ENCODE data around the gene AP2A2.
A peak's percentile ranks its signal among the peaks of the same experiment; 100 is the strongest.

Gene AP2A2

DNA sequence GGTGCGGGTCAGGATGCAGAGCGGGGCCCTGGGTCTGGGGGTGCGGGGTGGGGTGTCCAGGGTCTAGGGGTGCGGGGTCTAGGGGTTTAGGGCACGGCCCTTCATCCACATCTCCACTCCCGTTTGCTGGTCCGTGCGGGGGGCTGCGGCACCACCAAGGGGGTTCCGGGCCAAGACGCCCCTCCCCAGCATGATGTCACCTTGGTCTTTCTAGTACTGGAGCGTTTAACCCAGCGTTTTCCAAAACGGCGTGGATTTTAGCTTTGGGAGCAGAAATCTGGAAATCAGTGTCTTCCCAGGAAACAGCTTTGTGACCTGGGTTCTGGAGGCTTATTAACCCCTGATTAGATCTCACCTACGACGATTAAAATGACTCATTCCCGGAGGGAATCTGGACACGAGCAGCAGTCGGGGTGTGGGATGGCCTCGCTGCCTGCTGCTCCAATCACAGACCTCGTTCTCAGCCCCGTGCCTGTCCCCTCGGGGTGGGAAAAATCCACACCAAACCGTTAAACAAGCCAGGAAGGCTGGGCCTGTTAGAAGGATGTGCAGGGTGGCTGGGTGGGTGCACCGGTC lies 759 bp downstream of the AP2A2 start:
- H3K9me3 Mint-ChIP-seq: no peaks in the 10 kb centered on the region
- no peaks in the 10 kb centered on the region for H3K27me3 Mint-ChIP-seq
- no peak for DNase-seq
- ATAC-seq: no peak
- no peaks in the 10 kb centered on the region for H3K36me3 Mint-ChIP-seq (ENCODE audit: low read depth)
- peak overlapping the region; percentile 81 for H3K4me3 Mint-ChIP-seq
- H3K4me1 Mint-ChIP-seq: peaks cover 36% of the 10 kb centered on the region
- peak overlapping the region; percentile 77 for H3K27ac Mint-ChIP-seq

- DNase-seq (no peak), ATAC-seq (no peak)
- Mint-ChIP-seq H3K9me3 (no peaks in the 10 kb centered on the region), H3K27ac (no peak overlapping the region), H3K4me3 (peak overlapping the region; percentile 81), H3K36me3 (ENCODE audit: low read depth) (no peaks in the 10 kb centered on the region), H3K4me1 (peaks cover 48% of the 10 kb centered on the region), H3K27me3 (no peaks in the 10 kb centered on the region)
Observed at GRCh38 chr11:927871-928270, 2.2 kb downstream of the AP2A2 start.

- Mint-ChIP-seq H3K27me3 (no peaks in the 10 kb centered on the region), H3K4me3 (no peak overlapping the region), H3K27ac (no peak overlapping the region), H3K36me3 (ENCODE audit: low read depth) (no peaks in the 10 kb centered on the region), H3K9me3 (no peaks in the 10 kb centered on the region), H3K4me1 (peaks cover 57% of the 10 kb centered on the region)
- ATAC-seq: no peak
- DNase-seq: no peak
Observed at GRCh38 chr11:928786-929185, 3.1 kb downstream of the AP2A2 start.

GRCh38 chr11:929405-929804 lies 3.7 kb downstream of the AP2A2 start:
- Mint-ChIP-seq H3K27ac (no peak overlapping the region), H3K4me3 (no peak overlapping the region), H3K27me3 (no peaks in the 10 kb centered on the region), H3K9me3 (no peaks in the 10 kb centered on the region), H3K4me1 (peaks cover 57% of the 10 kb centered on the region), H3K36me3 (ENCODE audit: low read depth) (no peaks in the 10 kb centered on the region)
- DNase-seq (no peak), ATAC-seq (no peak)

GRCh38 chr11:931385-931784 lies 5.7 kb downstream of the AP2A2 start:
- H3K27me3 Mint-ChIP-seq: no peaks in the 10 kb centered on the region
- H3K27ac Mint-ChIP-seq: peak overlapping the region; percentile 29
- ATAC-seq: no peak
- no peaks in the 10 kb centered on the region for H3K36me3 Mint-ChIP-seq (ENCODE audit: low read depth)
- H3K4me1 Mint-ChIP-seq: peaks cover 56% of the 10 kb centered on the region
- no peak for DNase-seq
- no peaks in the 10 kb centered on the region for H3K9me3 Mint-ChIP-seq
- H3K4me3 Mint-ChIP-seq: no peak overlapping the region

- Mint-ChIP-seq H3K27me3 (no peaks in the 10 kb centered on the region), H3K4me3 (no peak overlapping the region)
- no peak for DNase-seq
Observed at GRCh38 chr11:932435-932834, 6.8 kb downstream of the AP2A2 start.

DNA sequence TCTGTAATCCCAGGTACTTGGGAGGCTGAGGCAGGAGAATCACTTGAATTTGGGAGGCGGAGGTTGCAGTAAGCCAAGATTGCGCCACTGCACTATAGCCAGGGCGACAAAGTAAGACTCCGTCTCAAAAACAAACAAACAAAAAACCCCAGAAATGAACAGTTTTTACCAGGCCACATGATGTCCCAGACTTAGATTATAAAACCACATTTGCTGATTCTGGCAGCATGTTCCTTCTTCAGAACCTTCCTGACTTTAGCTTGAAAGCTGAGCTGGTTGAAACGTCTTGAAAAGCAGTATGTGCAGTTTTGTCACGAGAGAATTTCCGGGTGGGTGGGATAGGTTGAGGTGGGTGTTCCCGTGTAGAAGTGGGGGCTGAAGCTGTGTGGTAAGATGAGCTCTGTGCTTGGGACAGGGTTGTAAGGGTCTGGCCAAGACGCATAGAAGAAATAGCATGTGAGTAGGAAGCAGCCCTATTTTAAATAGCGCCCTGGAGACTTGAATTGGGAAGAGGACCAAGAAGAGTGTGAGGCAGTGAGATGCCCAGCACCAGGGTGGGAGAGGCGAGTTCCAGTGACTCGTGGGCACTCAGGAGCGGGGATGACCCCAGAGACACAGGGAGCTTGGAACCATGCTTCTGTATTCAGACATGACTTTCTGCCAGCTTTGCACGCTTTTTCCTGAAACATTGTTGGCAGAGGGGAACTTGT lies 7.6 kb downstream of the AP2A2 start:
- H3K9me3 Mint-ChIP-seq: no peaks in the 10 kb centered on the region

More at GRCh38 chr11:932435-932834, 6.8 kb downstream of the AP2A2 start:
- peaks cover 54% of the 10 kb centered on the region for H3K4me1 Mint-ChIP-seq
- no peak overlapping the region for H3K27ac Mint-ChIP-seq
- ATAC-seq: no peak
- no peaks in the 10 kb centered on the region for H3K36me3 Mint-ChIP-seq (ENCODE audit: low read depth)
- no peaks in the 10 kb centered on the region for H3K9me3 Mint-ChIP-seq

GRCh38 chr11:933936-934335 lies 8.3 kb downstream of the AP2A2 start:
- no peaks in the 10 kb centered on the region for H3K9me3 Mint-ChIP-seq
- DNase-seq (no peak), ATAC-seq (no peak)
- H3K27ac Mint-ChIP-seq: no peak overlapping the region
- H3K36me3 Mint-ChIP-seq (ENCODE audit: low read depth): peaks cover 1% of the 10 kb centered on the region
- H3K4me1 Mint-ChIP-seq: peaks cover 52% of the 10 kb centered on the region
- H3K27me3 Mint-ChIP-seq: no peaks in the 10 kb centered on the region
- no peak overlapping the region for H3K4me3 Mint-ChIP-seq

More for the DNA sequence above, 7.6 kb downstream of the AP2A2 start:
- Mint-ChIP-seq H3K27me3 (no peaks in the 10 kb centered on the region), H3K4me1 (peaks cover 54% of the 10 kb centered on the region), H3K27ac (no peak overlapping the region), H3K36me3 (ENCODE audit: low read depth) (no peaks in the 10 kb centered on the region), H3K4me3 (no peak overlapping the region)
- ATAC-seq (no peak), DNase-seq (no peak)

- DNase-seq: no peak
- no peaks in the 10 kb centered on the region for H3K27me3 Mint-ChIP-seq
- H3K4me3 Mint-ChIP-seq: no peak overlapping the region
- H3K4me1 Mint-ChIP-seq: peaks cover 56% of the 10 kb centered on the region
- peaks cover 1% of the 10 kb centered on the region for H3K36me3 Mint-ChIP-seq (ENCODE audit: low read depth)
- ATAC-seq: no peak
- H3K27ac Mint-ChIP-seq: no peak overlapping the region
- H3K9me3 Mint-ChIP-seq: no peaks in the 10 kb centered on the region
Observed at GRCh38 chr11:934527-934926, 8.9 kb downstream of the AP2A2 start.

DNA sequence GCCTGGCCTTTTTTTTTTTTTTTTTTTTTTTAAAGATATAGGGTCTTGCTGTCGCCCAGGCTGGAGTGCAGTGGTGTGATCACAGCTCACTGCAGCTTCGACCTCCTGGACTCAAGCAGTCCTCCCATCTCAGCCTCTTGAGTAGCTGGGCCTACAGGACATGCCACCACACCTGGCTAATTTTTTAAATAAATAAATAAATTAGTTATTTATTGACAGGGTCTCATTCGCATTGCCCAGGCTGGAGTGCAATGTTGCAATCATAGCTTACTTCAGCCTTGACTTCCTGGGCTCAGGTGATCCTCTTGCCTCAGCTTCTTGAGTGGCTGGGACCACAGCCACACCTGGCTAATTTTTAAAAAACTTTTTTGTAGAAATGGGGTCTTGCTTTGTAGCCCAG lies 10.5 kb downstream of the AP2A2 start:
- H3K27me3 Mint-ChIP-seq: no peaks in the 10 kb centered on the region
- DNase-seq: no peak
- peaks cover 1% of the 10 kb centered on the region for H3K36me3 Mint-ChIP-seq (ENCODE audit: low read depth)
- H3K4me1 Mint-ChIP-seq: peaks cover 64% of the 10 kb centered on the region
- no peak overlapping the region for H3K4me3 Mint-ChIP-seq
- no peak for ATAC-seq
- no peaks in the 10 kb centered on the region for H3K9me3 Mint-ChIP-seq
- H3K27ac Mint-ChIP-seq: no peak overlapping the region

DNA sequence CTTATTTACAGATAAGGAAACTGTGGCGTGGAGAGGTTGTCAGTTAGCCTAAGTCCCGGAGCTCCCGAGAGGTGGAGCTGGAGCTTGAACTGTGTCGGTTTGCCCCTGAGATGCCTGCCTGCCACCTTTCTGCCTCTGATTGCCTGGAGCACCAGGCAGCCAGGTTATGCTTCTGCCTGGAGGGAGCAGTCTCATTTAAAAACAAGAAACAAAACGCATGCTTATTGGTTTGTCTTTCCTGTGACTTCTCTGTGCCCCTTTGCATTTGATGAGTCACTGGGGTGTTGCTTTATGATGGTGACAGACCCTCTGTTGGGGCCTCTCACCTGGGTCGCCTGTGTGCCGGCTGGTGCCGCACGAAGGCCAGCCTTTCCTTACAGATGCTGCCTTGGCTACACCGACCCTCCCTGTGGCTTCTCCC lies 12.2 kb downstream of the AP2A2 start:
- DNase-seq (no peak), ATAC-seq (peak; percentile 68)
- no peak overlapping the region for H3K4me3 Mint-ChIP-seq
- peaks cover 3% of the 10 kb centered on the region for H3K36me3 Mint-ChIP-seq (ENCODE audit: low read depth)
- peaks cover 59% of the 10 kb centered on the region for H3K4me1 Mint-ChIP-seq
- no peak overlapping the region for H3K27ac Mint-ChIP-seq
- H3K27me3 Mint-ChIP-seq: no peaks in the 10 kb centered on the region
- H3K9me3 Mint-ChIP-seq: no peaks in the 10 kb centered on the region

DNA sequence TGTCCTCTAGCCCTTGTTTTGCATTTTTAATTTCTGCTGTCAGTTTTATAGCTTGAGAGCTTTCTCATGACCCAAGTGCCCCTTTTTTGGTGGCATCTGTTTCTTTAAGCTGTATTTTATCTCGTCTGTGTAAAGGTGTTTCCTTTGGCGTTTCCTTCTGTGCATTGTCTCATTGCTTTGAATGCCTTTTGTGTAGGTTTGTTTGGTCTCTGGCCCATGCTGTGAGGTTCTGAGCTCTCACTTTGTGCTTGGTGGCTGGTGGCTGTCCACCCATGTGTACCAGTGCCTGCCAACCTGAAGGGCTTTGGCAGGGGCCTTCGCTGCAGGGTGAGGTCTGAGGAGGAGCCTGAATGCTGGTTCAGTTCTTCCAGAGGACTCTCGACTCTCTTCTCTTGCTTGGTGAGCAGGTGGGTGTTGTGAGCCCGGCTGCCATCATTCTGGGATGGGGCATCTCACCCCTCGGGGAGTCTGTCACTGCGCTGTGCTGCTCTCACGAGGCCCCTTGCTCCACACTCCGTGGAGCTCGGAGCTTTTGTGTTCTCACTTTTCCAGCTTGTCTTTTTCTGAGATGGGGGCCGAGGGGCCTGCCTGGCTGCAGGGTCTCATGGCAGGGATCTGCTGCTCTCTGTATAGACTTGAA lies 14.9 kb downstream of the AP2A2 start:
- Mint-ChIP-seq H3K27me3 (no peaks in the 10 kb centered on the region), H3K4me1 (peaks cover 50% of the 10 kb centered on the region), H3K4me3 (no peak overlapping the region), H3K36me3 (ENCODE audit: low read depth) (peaks cover 10% of the 10 kb centered on the region), H3K27ac (no peak overlapping the region), H3K9me3 (no peaks in the 10 kb centered on the region)
- no peak for DNase-seq
- ATAC-seq: peak; percentile 14

- Mint-ChIP-seq H3K36me3 (ENCODE audit: low read depth) (peaks cover 11% of the 10 kb centered on the region), H3K4me3 (no peak overlapping the region), H3K4me1 (peaks cover 38% of the 10 kb centered on the region), H3K9me3 (peaks cover under 1% of the 10 kb centered on the region), H3K27ac (no peak overlapping the region), H3K27me3 (no peaks in the 10 kb centered on the region)
- ATAC-seq (no peak), DNase-seq (no peak)
Observed at GRCh38 chr11:942823-943222, 17.2 kb downstream of the AP2A2 start.

DNA sequence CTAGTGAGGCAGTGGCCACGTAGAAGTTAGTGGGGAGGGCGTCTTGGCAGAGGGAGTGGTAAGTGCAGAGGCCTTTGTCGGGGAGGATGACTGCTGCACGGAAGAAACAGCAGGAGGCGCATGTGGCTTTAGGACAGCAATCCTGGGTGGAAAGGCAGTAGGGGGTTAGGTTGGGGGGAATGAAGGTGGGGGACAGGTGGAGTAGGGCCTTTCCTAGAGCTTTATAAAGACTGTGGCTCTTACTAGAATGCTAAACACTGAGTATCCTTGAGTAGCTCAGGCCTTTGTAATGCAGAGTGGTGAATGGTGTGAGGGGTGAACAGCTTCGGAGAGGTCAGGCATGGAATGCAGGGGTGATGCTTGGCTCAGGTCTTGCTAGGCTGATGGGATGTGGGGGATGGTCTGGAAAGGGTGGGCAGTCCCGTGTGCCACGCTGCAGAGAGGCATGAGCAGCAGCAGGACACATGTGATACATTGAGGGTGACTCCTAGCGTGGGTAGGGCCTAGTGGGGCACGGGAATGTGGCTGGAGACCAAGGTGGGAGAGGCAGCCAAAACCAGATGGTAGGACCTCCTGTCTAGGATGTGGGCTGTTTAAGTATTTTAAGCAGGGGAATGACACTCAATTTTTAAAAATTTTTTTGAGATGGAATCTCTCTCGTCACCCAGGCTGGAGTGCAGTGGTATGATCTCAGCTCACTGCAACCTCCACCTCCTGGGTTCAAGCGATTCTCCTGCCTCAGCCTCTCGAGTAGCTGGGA lies 19.2 kb downstream of the AP2A2 start:
- peaks cover 22% of the 10 kb centered on the region for H3K4me1 Mint-ChIP-seq
- no peak overlapping the region for H3K27ac Mint-ChIP-seq
- no peaks in the 10 kb centered on the region for H3K27me3 Mint-ChIP-seq
- H3K36me3 Mint-ChIP-seq (ENCODE audit: low read depth): peaks cover 29% of the 10 kb centered on the region
- no peak for DNase-seq
- no peak overlapping the region for H3K4me3 Mint-ChIP-seq
- no peak for ATAC-seq
- peaks cover 8% of the 10 kb centered on the region for H3K9me3 Mint-ChIP-seq

- H3K27ac Mint-ChIP-seq: no peak overlapping the region
- DNase-seq: no peak
- H3K36me3 Mint-ChIP-seq (ENCODE audit: low read depth): peaks cover 33% of the 10 kb centered on the region
- H3K9me3 Mint-ChIP-seq: peaks cover 10% of the 10 kb centered on the region
- H3K4me1 Mint-ChIP-seq: peaks cover 11% of the 10 kb centered on the region
- no peak for ATAC-seq
- H3K4me3 Mint-ChIP-seq: no peak overlapping the region
- H3K27me3 Mint-ChIP-seq: no peaks in the 10 kb centered on the region
Observed at GRCh38 chr11:945986-946385, 20.3 kb downstream of the AP2A2 start.

All from activated naive CD8-positive, alpha-beta T cell treated with anti-CD3 and anti-CD28 coated beads, Interleukin-2, amount 50 U/mL, for 24 hours (primary cell).